Cardiac fibroblast (primary cell): ENCODE measurements around the gene CARNS1.

ENCODE experiments used
- DNase-seq, 2 donors: peaks; one replicate each; pipeline versions ENCODE4 v3.0.0 to v3.0.0-alpha.2; 2010; ENCODE audit warnings: low read depth in 2 of 2
- H3K4me3 ChIP-seq, 2 donors: replicated peaks in 1 of 2; 1 replicate in 1 of 2; 2 replicates in 1 of 2; pipeline ENCODE4 v1.5.1; 2011; ENCODE audit warnings: low read depth in 2 of 2, low read length in 2 of 2, mild to moderate bottlenecking in 2 of 2, moderate library complexity in 1 of 2
- TF ChIP-seq, protein P1 (sequence below): IDR thresholded peaks from one replicate; pipeline ENCODE4 v1.5.1; 2011; ENCODE audit warnings: low read depth, mild to moderate bottlenecking, low read length, inconsistent platforms

Gene CARNS1

DNA sequence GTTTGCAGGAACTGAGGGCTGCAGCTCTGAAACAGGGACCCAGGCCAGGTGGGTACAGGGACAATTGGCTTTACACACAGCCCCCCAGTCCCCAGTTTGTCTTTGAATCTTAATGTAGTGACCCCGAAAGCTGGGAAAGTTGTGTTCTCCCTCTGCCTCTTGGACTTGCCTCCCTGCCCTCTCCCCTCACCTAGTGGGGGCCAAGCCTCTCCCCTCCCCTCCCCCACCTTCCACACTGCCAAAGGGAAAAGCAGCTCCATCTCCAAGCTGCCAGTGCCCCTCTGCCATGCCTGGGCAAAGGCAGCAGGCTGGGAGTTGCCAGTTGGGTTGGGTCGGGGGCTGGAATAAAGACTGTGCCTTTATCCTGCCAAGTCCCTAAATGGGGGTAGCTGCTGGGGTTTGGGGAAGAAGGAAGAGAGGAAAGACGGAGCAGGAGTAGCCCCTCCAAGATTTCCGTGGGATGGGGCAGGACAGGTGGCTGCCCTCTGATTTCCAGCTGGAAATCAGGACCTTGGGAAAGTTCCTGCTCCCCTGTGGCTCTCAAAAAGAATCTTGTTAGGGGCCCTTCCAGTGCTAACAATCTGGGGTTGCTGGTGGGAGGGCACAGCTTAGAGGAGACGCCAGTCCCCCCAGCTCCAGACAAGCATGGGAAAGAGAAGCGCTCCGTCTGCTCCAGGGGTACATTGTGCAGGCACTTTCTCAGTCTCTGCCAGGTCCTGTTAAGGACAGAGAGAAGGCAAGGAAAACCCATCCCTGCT lies 39.2 kb upstream of the CARNS1 start:
- TF ChIP-seq, protein P1, sequence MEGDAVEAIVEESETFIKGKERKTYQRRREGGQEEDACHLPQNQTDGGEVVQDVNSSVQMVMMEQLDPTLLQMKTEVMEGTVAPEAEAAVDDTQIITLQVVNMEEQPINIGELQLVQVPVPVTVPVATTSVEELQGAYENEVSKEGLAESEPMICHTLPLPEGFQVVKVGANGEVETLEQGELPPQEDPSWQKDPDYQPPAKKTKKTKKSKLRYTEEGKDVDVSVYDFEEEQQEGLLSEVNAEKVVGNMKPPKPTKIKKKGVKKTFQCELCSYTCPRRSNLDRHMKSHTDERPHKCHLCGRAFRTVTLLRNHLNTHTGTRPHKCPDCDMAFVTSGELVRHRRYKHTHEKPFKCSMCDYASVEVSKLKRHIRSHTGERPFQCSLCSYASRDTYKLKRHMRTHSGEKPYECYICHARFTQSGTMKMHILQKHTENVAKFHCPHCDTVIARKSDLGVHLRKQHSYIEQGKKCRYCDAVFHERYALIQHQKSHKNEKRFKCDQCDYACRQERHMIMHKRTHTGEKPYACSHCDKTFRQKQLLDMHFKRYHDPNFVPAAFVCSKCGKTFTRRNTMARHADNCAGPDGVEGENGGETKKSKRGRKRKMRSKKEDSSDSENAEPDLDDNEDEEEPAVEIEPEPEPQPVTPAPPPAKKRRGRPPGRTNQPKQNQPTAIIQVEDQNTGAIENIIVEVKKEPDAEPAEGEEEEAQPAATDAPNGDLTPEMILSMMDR: no peak
- H3K4me3 ChIP-seq: no peak overlapping the region
- no peak for DNase-seq

DNA sequence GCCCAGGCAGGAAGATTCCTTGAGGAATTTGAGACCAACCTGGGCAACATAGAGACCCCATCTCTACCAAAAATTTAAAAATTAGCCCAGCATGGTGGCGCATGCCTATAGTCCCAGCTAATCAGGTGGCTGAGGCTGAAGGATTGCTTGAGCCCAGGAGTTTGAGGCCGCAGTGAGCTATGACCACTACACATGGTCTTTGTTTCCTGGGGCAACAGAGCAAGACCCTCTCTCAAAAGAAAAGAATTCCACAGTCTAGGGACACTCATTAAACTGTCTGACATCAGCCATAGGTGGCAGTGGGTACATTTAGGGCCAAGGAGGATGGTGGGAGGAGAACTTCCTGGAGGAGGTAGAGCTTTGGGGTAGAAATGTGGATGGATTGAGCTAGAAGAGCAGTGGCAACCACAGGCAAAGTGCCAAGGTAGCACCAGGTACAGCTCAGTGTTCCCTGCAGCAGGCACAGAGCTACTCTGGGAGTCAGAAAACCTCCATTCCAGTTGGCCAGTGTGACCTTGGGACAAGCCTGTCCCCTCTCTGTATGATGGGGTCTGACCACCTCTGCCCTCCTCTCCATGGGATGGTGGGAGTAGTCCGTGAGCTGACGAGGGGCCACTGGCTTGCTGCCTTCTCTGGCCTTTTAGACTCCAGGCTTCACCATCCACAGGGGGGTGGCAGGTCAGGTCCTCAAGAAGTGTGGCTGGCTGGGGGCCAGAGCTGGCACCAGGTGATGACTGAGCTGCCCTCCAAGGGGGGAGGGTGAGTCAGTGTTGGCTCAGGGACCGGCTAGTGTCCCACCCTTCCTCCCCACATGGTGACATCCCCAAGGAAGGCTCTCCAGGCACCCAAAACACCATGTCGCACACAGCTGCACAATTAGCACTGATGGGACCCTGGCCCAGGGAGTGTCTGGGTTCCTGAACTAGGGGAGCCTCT lies 38.3 kb upstream of the CARNS1 start:
- no peak overlapping the region for H3K4me3 ChIP-seq
- no peak for DNase-seq
- TF ChIP-seq, protein P1: no peak

DNA sequence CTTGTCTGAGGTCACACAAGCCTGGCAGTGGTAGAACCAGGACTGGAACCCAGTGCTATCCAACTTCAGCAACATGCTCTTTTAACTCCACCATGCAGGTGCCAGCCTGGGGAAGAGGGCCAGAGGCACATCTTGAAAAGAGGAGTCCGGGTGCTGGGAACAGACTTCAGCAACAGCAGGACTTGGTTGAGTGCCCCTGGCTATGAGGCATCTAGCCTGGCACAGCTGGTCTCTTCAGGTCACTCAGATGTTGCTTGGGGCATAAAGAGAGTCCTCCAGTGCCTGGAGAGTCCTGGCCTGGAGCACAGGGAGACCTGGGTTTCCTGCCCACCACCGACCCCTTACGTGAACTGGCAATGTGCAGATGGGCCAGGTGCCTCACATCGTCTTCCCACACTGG lies 36.9 kb upstream of the CARNS1 start:
- TF ChIP-seq, protein P1: no peak
- DNase-seq: no peak
- H3K4me3 ChIP-seq: no peak overlapping the region

DNA sequence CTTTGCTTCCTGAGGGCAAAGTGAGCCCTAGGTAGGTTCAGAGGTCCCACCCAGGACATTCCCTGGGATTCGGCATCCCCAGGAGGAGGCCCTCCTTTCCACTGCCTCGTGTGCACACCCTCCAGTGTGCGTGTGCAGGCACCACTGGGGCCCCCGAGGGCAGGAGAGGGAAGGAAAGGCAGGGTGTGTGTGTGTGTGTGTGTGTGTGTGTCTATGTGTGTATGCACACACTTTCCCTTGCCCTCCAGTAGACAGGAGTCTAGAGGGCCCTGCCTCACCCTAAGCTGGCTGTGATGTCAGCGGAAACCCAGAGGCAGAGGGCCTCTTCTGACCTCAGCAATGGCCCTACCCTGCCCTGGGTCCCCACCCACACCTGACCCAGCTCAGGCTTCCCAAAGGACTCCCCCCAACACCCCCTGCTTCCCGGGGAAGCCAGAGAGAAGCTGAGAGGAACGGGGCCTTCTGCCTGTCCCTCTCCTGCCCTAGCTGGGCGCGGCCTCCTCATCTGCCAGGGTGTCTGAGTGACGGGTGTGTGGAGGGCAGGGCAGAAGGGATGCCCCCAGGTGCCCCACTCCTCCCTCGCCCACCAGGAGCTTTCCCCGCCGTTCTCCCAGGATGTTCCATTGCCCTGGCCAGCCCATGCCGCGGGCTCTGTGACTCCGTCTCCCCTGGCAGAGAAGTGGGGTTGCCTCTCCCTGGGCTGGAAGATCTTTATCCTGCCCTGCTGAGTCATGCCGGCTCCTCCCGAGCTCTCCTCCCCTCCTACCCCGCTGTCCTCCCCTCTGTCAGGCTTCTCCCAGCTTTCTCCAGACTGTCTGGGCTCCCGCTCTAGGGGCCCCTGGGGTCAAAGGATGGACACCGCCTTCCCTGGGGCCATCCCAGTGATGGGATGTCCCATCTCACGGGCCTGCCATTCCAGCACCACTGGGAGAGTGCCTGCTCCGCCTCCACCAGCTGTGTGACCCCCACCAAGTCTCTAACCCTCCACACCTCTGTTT lies 36.1 kb upstream of the CARNS1 start:
- DNase-seq: peak in 1 of 2 donors; percentile 41
- TF ChIP-seq, protein P1: no peak
- no peak overlapping the region for H3K4me3 ChIP-seq

DNA sequence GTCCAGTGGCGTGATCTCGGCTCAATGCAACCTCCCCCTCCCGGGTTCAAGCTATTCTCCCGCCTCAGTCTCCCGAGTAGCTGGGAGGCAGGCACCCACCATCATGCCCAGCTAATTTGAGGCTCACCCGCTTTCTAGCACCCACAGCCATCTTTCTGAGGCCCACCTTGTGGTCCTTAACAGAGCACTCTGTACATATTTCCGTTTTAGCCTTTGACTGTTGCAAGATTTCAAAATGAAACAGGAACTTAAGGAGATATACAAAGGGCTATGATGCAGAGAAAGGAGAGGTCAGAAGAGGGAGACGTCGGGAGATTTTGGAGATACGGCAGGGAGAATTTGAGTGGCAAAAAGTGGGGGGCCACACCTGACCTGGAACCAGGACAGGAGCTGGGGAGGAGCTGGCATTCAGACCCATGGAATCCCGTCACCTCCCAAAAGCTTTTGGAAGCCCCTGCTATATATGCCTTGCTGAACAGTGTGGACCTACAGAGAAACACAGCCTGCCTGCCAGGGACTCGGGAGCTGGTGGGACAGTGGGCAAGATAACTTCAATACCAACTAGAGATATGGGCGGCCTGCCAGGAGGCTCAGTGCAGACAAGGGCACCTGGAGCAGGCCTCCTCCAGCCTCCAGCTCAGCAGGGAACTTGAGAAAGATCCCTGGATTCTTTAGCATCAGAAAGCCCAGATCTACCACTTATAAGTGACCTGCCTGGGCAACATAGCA lies 34.1 kb upstream of the CARNS1 start:
- no peak overlapping the region for H3K4me3 ChIP-seq
- DNase-seq: no peak

More for the DNA sequence above, 34.1 kb upstream of the CARNS1 start:
- TF ChIP-seq, protein P1: no peak
